HG02642 (cell line): ENCODE results near the gene EML3.
"Not testable (repeated sequence)": the region's sequence is repeated elsewhere in the genome, so short reads cannot be mapped to it uniquely, and the experiment has no call there.

Experiments
- ATAC-seq: cut with Tn5 transposase; IDR thresholded peaks from one replicate; pipeline ENCODE4 v1.9.1; 2021; ENCODE audit warnings: mild to moderate bottlenecking; ENCODE audit not compliant: unreplicated experiment, poor library complexity

The EML3 gene

GRCh38 chr11:62612366-62613290 lies at the start of gene EML3, which contains the start of gene ROM1:
Gene EML3 (minus strand): TSS chr11:62612775. CDS start chr11:62612457, 318 bp downstream.
Gene ROM1 (plus strand): TSS chr11:62613257. CDS start chr11:62613282, 25 bp downstream.
- peak; percentile 72 for ATAC-seq

GRCh38 chr11:62656796-62657429 lies 44.3 kb upstream of the EML3 start:
- ATAC-seq: no peak

GRCh38 chr11:62654297-62654696 lies 41.7 kb upstream of the EML3 start:
- no peak for ATAC-seq

- no peak for ATAC-seq
Observed at GRCh38 chr11:62652161-62653006, 39.8 kb upstream of the EML3 start.

- ATAC-seq: not testable (repeated sequence)
Observed at GRCh38 chr11:62650283-62650682, 37.7 kb upstream of the EML3 start.

GRCh38 chr11:62649486-62649885 lies 36.9 kb upstream of the EML3 start:
- no peak for ATAC-seq

- ATAC-seq: no peak
Observed at GRCh38 chr11:62648967-62649364, 36.4 kb upstream of the EML3 start.

- no peak for ATAC-seq
Observed at GRCh38 chr11:62648185-62648966, 35.8 kb upstream of the EML3 start.

GRCh38 chr11:62647609-62648005 lies 35.0 kb upstream of the EML3 start:
- ATAC-seq: no peak

GRCh38 chr11:62646825-62647608 lies 34.4 kb upstream of the EML3 start:
- peak; percentile 1 for ATAC-seq

GRCh38 chr11:62645946-62646824 lies 33.6 kb upstream of the EML3 start, which contains the start of gene GANAB:
Gene GANAB (minus strand): TSS chr11:62646613. CDS start chr11:62646599, 14 bp downstream.
- peak; percentile 92 for ATAC-seq

- ATAC-seq: no peak
Observed at GRCh38 chr11:62645671-62645945, 33.0 kb upstream of the EML3 start.

- no peak for ATAC-seq
Observed at GRCh38 chr11:62644220-62644619, 31.6 kb upstream of the EML3 start.

GRCh38 chr11:62632492-62632891 lies 19.9 kb upstream of the EML3 start:
- ATAC-seq: no peak

- no peak for ATAC-seq
Observed at GRCh38 chr11:62627713-62628112, 15.1 kb upstream of the EML3 start.

- no peak for ATAC-seq
Observed at GRCh38 chr11:62622476-62623089, 10.0 kb upstream of the EML3 start.

GRCh38 chr11:62621567-62622470 lies 9.2 kb upstream of the EML3 start, which contains the start of gene B3GAT3:
Gene B3GAT3 (minus strand): TSS chr11:62621986. CDS start chr11:62621947, 39 bp downstream.
- peak; percentile 96 for ATAC-seq
